Measurements from ENCODE around the gene MEGF8. TPM values are rescaled to one million over a fixed set of nuclear protein-coding genes. Genes with fewer than 3 reads are reported as not detected.

Gene MEGF8
- total and polyA plus RNA-seq, 10 of the 15 experiments (the other 5 are each of a cell fraction or from before 2014, with no cell fraction given), result 0.43 to 12.8 (median 2.7) TPM

- TF ChIP-seq ATF7 (IDR thresholded peaks at IDR 0.05; ENCODE audit: low read depth), result peak; percentile 100
- TF ChIP-seq POLR2AphosphoS2 (IDR thresholded peaks at IDR 0.05; ENCODE audit: low read depth, low read length), result peak; percentile 90; the same call in 1 of the 2 replicates
- TF ChIP-seq MXI1 (IDR thresholded peaks at IDR 0.05; ENCODE audit: low read depth, low read length), result peak; percentile 91
- peak; percentile 99 for TF ChIP-seq PKNOX1 (IDR thresholded peaks at IDR 0.05)
- peak; percentile 64 for TF ChIP-seq TAF1 (IDR thresholded peaks at IDR 0.05; ENCODE audit: borderline replicate concordance, low read depth, low read length)
- TF ChIP-seq NBN (IDR thresholded peaks at IDR 0.05), result peak; percentile 88; the same call in 1 of the 2 replicates
- TF ChIP-seq RAD51 (IDR thresholded peaks at IDR 0.05), result no peak
- TF ChIP-seq NFIC (IDR thresholded peaks at IDR 0.05; ENCODE audit: low read depth, low read length), result no peak
- TF ChIP-seq USF1 (IDR thresholded peaks at IDR 0.05; ENCODE audit: borderline replicate concordance, extremely low read length, insufficient read depth, low read depth, low read length), result no peak
- peak; percentile 93 for TF ChIP-seq FOS (IDR thresholded peaks at IDR 0.05; ENCODE audit: borderline replicate concordance, extremely low read depth, insufficient read length)
- peak; percentile 26; the same call in 1 of the 2 replicates for TF ChIP-seq SPI1 (IDR thresholded peaks at IDR 0.05; ENCODE audit: borderline replicate concordance, insufficient read depth, low read depth, low read length)
- no peak for TF ChIP-seq BCLAF1 (IDR thresholded peaks at IDR 0.05)
- TF ChIP-seq BHLHE40 (IDR thresholded peaks at IDR 0.05; ENCODE audit: borderline replicate concordance in 1 of 2, low read depth in 2 of 2, low read length in 1 of 2), result peak in 1 of 2 experiments; percentile 55; a peak in 2 of 4 replicates
- peak; percentile 94 for TF ChIP-seq IRF3 (IDR thresholded peaks at IDR 0.05)
- no peak for TF ChIP-seq CHD1 (IDR thresholded peaks at IDR 0.05; ENCODE audit: low read depth, low read length)
- peak; percentile 91 for TF ChIP-seq CREM (IDR thresholded peaks at IDR 0.05; ENCODE audit: low read depth)
- TF ChIP-seq EGR1 (IDR thresholded peaks at IDR 0.05; ENCODE audit: borderline replicate concordance in 1 of 2, low read depth in 2 of 2, low read length in 2 of 2), result no peak
- no peak for TF ChIP-seq ETV6 (conservative IDR thresholded peaks at IDR 0.05 in 1 of 2, IDR thresholded peaks at IDR 0.05 in 1 of 2; ENCODE audit: borderline replicate concordance in 1 of 2, low read depth in 1 of 2)
Observed at GRCh38 chr19:42396381-42397262, 71.2 kb downstream of the MEGF8 start (continued).

Data from GM12878 (cell line).